Measurements from ENCODE around the gene CELSR3. TPM values are rescaled to one million over a fixed set of nuclear protein-coding genes. Genes with fewer than 3 reads are reported as not detected.
A peak's percentile ranks its signal among the peaks of the same experiment; 100 is the strongest.

The CELSR3 gene
- polyA plus RNA-seq, 1 experiment, result 0.55 TPM

- Histone ChIP-seq H3K27ac (ENCODE audit: low read depth, low read length) (no peak overlapping the region), H3K9me3 (ENCODE audit: control insufficient read depth, insufficient read depth, low read length) (peaks cover 19% of the 10 kb centered on the region), H3K4me3 (ENCODE audit: low read depth, low read length) (no peak overlapping the region), H3K27me3 (ENCODE audit: control insufficient read depth, insufficient read depth, low read length) (no peaks in the 10 kb centered on the region)
- no peak for DNase-seq (ENCODE audit: low read depth, low spot score)
- TF ChIP-seq CTCF (IDR thresholded peaks at IDR 0.05; ENCODE audit: low read depth, low read length), result no peak
- ChIA-PET POLR2A (interaction anchor here (0.6 kb wide), 1 partner anchor 20 kb away, joined by 3 read pairs; no protein-coding TSS in a partner anchor), CTCF (interaction anchor here (1.2 kb wide), 1 partner anchor 120 kb away, joined by 3 read pairs; no protein-coding TSS in a partner anchor)
Observed at GRCh38 chr3:48619541-48620524, 42.9 kb downstream of the CELSR3 start.

- Histone ChIP-seq H3K27ac (ENCODE audit: low read depth, low read length) (no peak overlapping the region), H3K4me3 (ENCODE audit: low read depth, low read length) (no peak overlapping the region), H3K9me3 (ENCODE audit: control insufficient read depth, insufficient read depth, low read length) (peaks cover 19% of the 10 kb centered on the region), H3K27me3 (ENCODE audit: control insufficient read depth, insufficient read depth, low read length) (no peaks in the 10 kb centered on the region)
- no peak for DNase-seq (ENCODE audit: low read depth, low spot score)
- POLR2A ChIA-PET, result no interaction called here
- CTCF ChIA-PET, result no interaction called here
- TF ChIP-seq CTCF (IDR thresholded peaks at IDR 0.05; ENCODE audit: low read depth, low read length), result no peak
Observed at GRCh38 chr3:48617559-48617958, 45.1 kb downstream of the CELSR3 start.

GRCh38 chr3:48614044-48614443 is 48.6 kb downstream of the CELSR3 start:
- Histone ChIP-seq H3K4me3 (ENCODE audit: low read depth, low read length) (no peak overlapping the region), H3K27me3 (ENCODE audit: control insufficient read depth, insufficient read depth, low read length) (no peaks in the 10 kb centered on the region), H3K27ac (ENCODE audit: low read depth, low read length) (peak overlapping the region; percentile 86), H3K9me3 (ENCODE audit: control insufficient read depth, insufficient read depth, low read length) (peaks cover 19% of the 10 kb centered on the region)
- ChIA-PET CTCF (interaction anchor here (0.7 to 4.0 kb wide), 2 partner anchors 22 to 284 kb away, joined by 3 to 18 read pairs; partner anchors contain the start of gene SLC26A6), POLR2A (no interaction called here)
- peak; percentile 48 for DNase-seq (ENCODE audit: low read depth, low spot score)
- TF ChIP-seq CTCF (IDR thresholded peaks at IDR 0.05; ENCODE audit: low read depth, low read length), result no peak

GRCh38 chr3:48612309-48612708 is 50.4 kb downstream of the CELSR3 start:
- DNase-seq (ENCODE audit: low read depth, low spot score), result no peak
- CTCF ChIA-PET, result interaction anchor here (0.7 to 4.0 kb wide), 2 partner anchors 23 to 176 kb away, joined by 3 to 18 read pairs; partner anchors contain the start of gene SLC26A6
- Histone ChIP-seq H3K27me3 (ENCODE audit: control insufficient read depth, insufficient read depth, low read length) (no peaks in the 10 kb centered on the region), H3K27ac (ENCODE audit: low read depth, low read length) (peak overlapping the region; percentile 47), H3K4me3 (ENCODE audit: low read depth, low read length) (no peak overlapping the region), H3K9me3 (ENCODE audit: control insufficient read depth, insufficient read depth, low read length) (peaks cover 10% of the 10 kb centered on the region)
- TF ChIP-seq CTCF (IDR thresholded peaks at IDR 0.05; ENCODE audit: low read depth, low read length), result no peak
- POLR2A ChIA-PET, result interaction anchor here (0.6 to 1.6 kb wide), 6 partner anchors 14 to 910 kb away, joined by 3 to 11 read pairs (median 4); partner anchors contain the start of gene SLC26A6
